K562 (cell line): ENCODE measurements around the gene RUNDC3A. TPM values are rescaled to one million over a fixed set of nuclear protein-coding genes. Genes with fewer than 3 reads are reported as not detected.

ENCODE experiments used
- ADNP ChIP-seq: fragments of 200-800 bp; sonication (Bioruptor generic); IDR thresholded peaks from 2 replicates; pipeline ENCODE4 v1.6.1; 2016; ENCODE audit warnings: missing genetic modification characterization, missing compliant biosample characterization
- ARID1B ChIP-seq: fragments of 450-650 bp; IDR thresholded peaks from 2 replicates; pipeline ENCODE4 v1.6.1; 2016; ENCODE audit warnings: antibody characterized with exemption, mild to moderate bottlenecking, inconsistent platforms
- BHLHE40 ChIP-seq: IDR thresholded peaks from 2 replicates; pipeline ENCODE4 v1.6.1; 2011; ENCODE audit warnings: low read length, improper control_type of control experiment
- BRCA1 ChIP-seq, 2 experiments: fragments of 450-650 bp in 1 of 2; sonication (generic) in 1 of 2; formaldehyde crosslinking in 1 of 2; IDR thresholded peaks; 2 replicates each; pipeline versions ENCODE4 v1.5.0 to v1.6.1; 2017 to 2020; ENCODE audit warnings: mild to moderate bottlenecking in 1 of 2, missing genetic modification reagents in 1 of 2
- CTBP1 ChIP-seq: fragments of 450-650 bp; IDR thresholded peaks from 2 replicates; pipeline ENCODE4 v1.6.1; 2016; ENCODE audit warnings: borderline replicate concordance
- DMBX1 ChIP-seq: fragments of 250-450 bp; sonication (Bioruptor Pico); IDR thresholded peaks from 2 replicates; pipeline ENCODE4 v1.8.0; 2022; ENCODE audit warnings: inconsistent platforms, mild to moderate bottlenecking, moderate library complexity, borderline replicate concordance
- ESRRA ChIP-seq: fragments of 450-650 bp; IDR thresholded peaks from 2 replicates; pipeline ENCODE4 v1.6.1; 2014; ENCODE audit warnings: low read depth, mild to moderate bottlenecking, moderate library complexity, borderline replicate concordance
- ETV1 ChIP-seq: fragments of 450-650 bp; conservative IDR thresholded peaks from 2 replicates; pipeline ENCODE4 v1.6.1; 2016; ENCODE audit warnings: missing genetic modification characterization, control low read depth, low read depth, missing compliant biosample characterization
- JUND ChIP-seq, 2 experiments: IDR thresholded peaks; 2 replicates in 1 of 2; 3 replicates in 1 of 2; pipeline ENCODE4 v1.6.1; 2011; ENCODE audit warnings: borderline replicate concordance in 2 of 2, low read depth in 2 of 2, low read length in 2 of 2, improper control_type of control experiment in 1 of 2, missing biosample characterization in 1 of 2, missing genetic modification characterization in 1 of 2, missing genetic modification reagents in 1 of 2
- KDM4B ChIP-seq, 2 experiments: fragments of 450-650 bp in 1 of 2; sonication (generic) in 1 of 2; IDR thresholded peaks; 2 replicates each; pipeline ENCODE4 v1.6.1; 2016 to 2017; ENCODE audit warnings: borderline replicate concordance in 2 of 2, antibody characterized with exemption in 1 of 2, low read depth in 1 of 2, mild to moderate bottlenecking in 1 of 2
- MTA1 ChIP-seq: fragments of 450-650 bp; IDR thresholded peaks from 2 replicates; pipeline ENCODE4 v1.6.1; 2017; ENCODE audit warnings: borderline replicate concordance
- NFIC ChIP-seq: fragments of 450-650 bp; IDR thresholded peaks from 2 replicates; pipeline ENCODE4 v1.6.1; 2017; ENCODE audit warnings: mild to moderate bottlenecking, inconsistent platforms
- NRF1 ChIP-seq, 2 experiments: fragments of 450-650 bp; IDR thresholded peaks in 1 of 2; conservative IDR thresholded peaks in 1 of 2; 2 replicates each; pipeline ENCODE4 v1.6.1; 2014; ENCODE audit warnings: mild to moderate bottlenecking in 2 of 2
- RAD21 ChIP-seq, 2 experiments: fragments of 250-450 bp in 1 of 2; fragments of 450-650 bp in 1 of 2; sonication (Bioruptor Pico) in 1 of 2; formaldehyde crosslinking in 1 of 2; IDR thresholded peaks in 1 of 2; conservative IDR thresholded peaks in 1 of 2; 2 replicates each; pipeline versions ENCODE4 v1.4.0 to v1.8.0; 2020 to 2022; ENCODE audit warnings: mild to moderate bottlenecking in 2 of 2, moderate library complexity in 1 of 2
- RB1 ChIP-seq: fragments of 450-650 bp; IDR thresholded peaks from 2 replicates; pipeline ENCODE4 v1.6.1; 2017; ENCODE audit warnings: low read depth, mild to moderate bottlenecking
- RBFOX2 ChIP-seq: fragments of 200-400 bp; formaldehyde crosslinking; IDR thresholded peaks from 2 replicates; pipeline ENCODE4 v1.6.1; 2017; ENCODE audit warnings: low read depth, mild to moderate bottlenecking, low read length, moderate library complexity
- ZFP36 ChIP-seq: fragments of 150-350 bp; IDR thresholded peaks from 2 replicates; pipeline ENCODE4 v1.6.1; 2018; ENCODE audit warnings: low read length, low read depth; ENCODE audit not compliant: partially characterized antibody
- polyA plus RNA-seq, 8 experiments: library from polyadenylated mRNA; depleted of rRNA in 4 of 8; stranded (reverse) in 5 of 8; unstranded in 3 of 8; fragments of >200 nt; fragmentation: Nextera tagmentation in 2 of 8; fragmentation: Illumina TruSeq in 1 of 8; extraction: Ambion mirVana in 2 of 8; extraction: Trizol in 1 of 8; gene quantifications; 2 replicates each; pipeline versions ENCODE4 v1.2.1 to v1.2.3, GENCODE V29; 2011 to 2014; ENCODE audit warnings: inconsistent platforms in 1 of 8, missing spikeins in 1 of 8
- total RNA-seq, 7 experiments: library from RNA; depleted of rRNA in 6 of 7; stranded (reverse); fragments of >200 nt in 6 of 7; fragmentation: Illumina TruSeq in 2 of 7; extraction: Trizol in 2 of 7; gene quantifications; 2 replicates each; pipeline versions ENCODE4 v1.2.1 to v1.2.3, GENCODE V29; 2011 to 2021; ENCODE audit warnings: low replicate concordance in 1 of 7
- TF ChIP-seq, protein P1 (sequence below), 2 experiments: fragments of 150-350 bp in 1 of 2; IDR thresholded peaks; 2 replicates each; pipeline ENCODE4 v1.6.1; 2012 to 2016; ENCODE audit warnings: low read depth in 2 of 2, low read length in 2 of 2, mild to moderate bottlenecking in 1 of 2, moderate library complexity in 1 of 2
- TF ChIP-seq, protein P2 (sequence below), 2 experiments: IDR thresholded peaks; 2 replicates each; pipeline ENCODE4 v1.6.1; 2012; ENCODE audit warnings: improper control_type of control experiment in 2 of 2, low read depth in 2 of 2, low read length in 2 of 2, borderline replicate concordance in 1 of 2

The RUNDC3A gene
- total and polyA plus RNA-seq, 9 of the 15 experiments (the other 6 are each of a cell fraction or from before 2014, with no cell fraction given), result not detected

DNA sequence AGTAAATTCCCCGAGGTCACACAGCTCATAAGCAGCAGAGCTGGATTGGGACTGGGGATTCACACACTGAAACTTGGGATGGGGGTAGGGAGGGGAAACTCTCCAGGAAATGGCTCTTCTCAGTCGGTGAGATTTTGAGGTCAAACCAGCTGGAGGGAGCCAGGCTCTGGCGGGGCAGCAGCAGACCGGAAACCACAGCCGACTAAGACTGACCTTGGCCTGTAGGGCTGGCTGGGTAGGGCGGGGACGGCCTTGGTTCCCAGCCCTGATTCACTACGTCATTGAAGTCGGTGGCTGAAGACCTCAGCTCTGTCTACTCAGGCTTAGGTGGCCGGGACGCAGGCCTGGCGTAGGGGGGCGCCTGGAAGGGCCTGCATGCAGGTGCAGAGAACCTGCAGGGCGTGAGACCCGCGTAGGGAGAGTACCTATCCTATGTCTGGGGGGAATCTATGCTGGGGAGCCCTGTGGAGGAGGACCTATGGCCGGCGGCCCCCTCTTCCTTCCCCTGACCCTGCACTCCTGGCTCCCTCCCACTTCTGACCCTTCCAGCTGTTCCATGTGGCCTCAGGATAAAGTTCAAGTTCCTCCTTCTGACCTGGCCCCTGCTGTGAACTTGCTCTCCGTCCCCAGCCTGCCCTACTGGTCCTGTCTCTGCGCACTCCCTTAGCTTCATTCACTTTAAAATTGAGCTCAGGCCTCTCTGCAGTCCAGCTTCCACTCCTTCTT, 28.6 kb upstream of the RUNDC3A start (continued):
- TF ChIP-seq, protein P1, sequence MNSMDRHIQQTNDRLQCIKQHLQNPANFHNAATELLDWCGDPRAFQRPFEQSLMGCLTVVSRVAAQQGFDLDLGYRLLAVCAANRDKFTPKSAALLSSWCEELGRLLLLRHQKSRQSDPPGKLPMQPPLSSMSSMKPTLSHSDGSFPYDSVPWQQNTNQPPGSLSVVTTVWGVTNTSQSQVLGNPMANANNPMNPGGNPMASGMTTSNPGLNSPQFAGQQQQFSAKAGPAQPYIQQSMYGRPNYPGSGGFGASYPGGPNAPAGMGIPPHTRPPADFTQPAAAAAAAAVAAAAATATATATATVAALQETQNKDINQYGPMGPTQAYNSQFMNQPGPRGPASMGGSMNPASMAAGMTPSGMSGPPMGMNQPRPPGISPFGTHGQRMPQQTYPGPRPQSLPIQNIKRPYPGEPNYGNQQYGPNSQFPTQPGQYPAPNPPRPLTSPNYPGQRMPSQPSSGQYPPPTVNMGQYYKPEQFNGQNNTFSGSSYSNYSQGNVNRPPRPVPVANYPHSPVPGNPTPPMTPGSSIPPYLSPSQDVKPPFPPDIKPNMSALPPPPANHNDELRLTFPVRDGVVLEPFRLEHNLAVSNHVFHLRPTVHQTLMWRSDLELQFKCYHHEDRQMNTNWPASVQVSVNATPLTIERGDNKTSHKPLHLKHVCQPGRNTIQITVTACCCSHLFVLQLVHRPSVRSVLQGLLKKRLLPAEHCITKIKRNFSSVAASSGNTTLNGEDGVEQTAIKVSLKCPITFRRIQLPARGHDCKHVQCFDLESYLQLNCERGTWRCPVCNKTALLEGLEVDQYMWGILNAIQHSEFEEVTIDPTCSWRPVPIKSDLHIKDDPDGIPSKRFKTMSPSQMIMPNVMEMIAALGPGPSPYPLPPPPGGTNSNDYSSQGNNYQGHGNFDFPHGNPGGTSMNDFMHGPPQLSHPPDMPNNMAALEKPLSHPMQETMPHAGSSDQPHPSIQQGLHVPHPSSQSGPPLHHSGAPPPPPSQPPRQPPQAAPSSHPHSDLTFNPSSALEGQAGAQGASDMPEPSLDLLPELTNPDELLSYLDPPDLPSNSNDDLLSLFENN (IDR thresholded peaks at IDR 0.05; ENCODE audit: low read depth in 2 of 2, low read length in 2 of 2), result no peak
- TF ChIP-seq ARID1B (0 out of 2 replicates have a peak, but pooled peaks have one; percentile 16), BRCA1 (IDR thresholded peaks at IDR 0.05) (no peak), BRCA1 (CRISPR knock-in tag; IDR thresholded peaks at IDR 0.05) (no peak), MTA1 (0 out of 2 replicates have a peak, but pooled peaks have one; percentile 16), RBFOX2 (peak; percentile 70), CTBP1 (peak; percentile 55; the same call in 1 of the 2 replicates), ETV1 (tag) (peak; percentile 95), ESRRA (peak; percentile 97), BHLHE40 (peak; percentile 48), NFIC (0 out of 2 replicates have a peak, but pooled peaks have one; percentile 6), JUND (IDR thresholded peaks at IDR 0.05; ENCODE audit: borderline replicate concordance, low read depth, low read length) (peak; percentile 43; the same call in 1 of the 2 replicates), JUND (tag; IDR thresholded peaks at IDR 0.05; ENCODE audit: borderline replicate concordance, low read depth, low read length) (peak; percentile 42; the same call in 1 of the 3 replicates), RAD21 (CRISPR knock-in tag; conservative IDR thresholded peaks at IDR 0.05 in 1 of 2, IDR thresholded peaks at IDR 0.05 in 1 of 2) (no peak; a peak in 2 of 4 replicates), DMBX1 (CRISPR knock-in tag) (peak; percentile 43; the same call in 1 of the 2 replicates), ADNP (tag) (peak; percentile 59; the same call in 1 of the 2 replicates), ZFP36 (peak; percentile 78), RB1 (peak; percentile 43; the same call in 1 of the 2 replicates), KDM4B (IDR thresholded peaks at IDR 0.05; ENCODE audit: borderline replicate concordance in 2 of 2, low read depth in 1 of 2) (0 out of 4 replicates have a peak, but pooled peaks of 1 of the 2 experiments have one; percentile 18), NRF1 (conservative IDR thresholded peaks at IDR 0.05 in 1 of 2, IDR thresholded peaks at IDR 0.05 in 1 of 2) (peak; percentile 50 to 51; a peak in 2 of 4 replicates)
- TF ChIP-seq, protein P2, sequence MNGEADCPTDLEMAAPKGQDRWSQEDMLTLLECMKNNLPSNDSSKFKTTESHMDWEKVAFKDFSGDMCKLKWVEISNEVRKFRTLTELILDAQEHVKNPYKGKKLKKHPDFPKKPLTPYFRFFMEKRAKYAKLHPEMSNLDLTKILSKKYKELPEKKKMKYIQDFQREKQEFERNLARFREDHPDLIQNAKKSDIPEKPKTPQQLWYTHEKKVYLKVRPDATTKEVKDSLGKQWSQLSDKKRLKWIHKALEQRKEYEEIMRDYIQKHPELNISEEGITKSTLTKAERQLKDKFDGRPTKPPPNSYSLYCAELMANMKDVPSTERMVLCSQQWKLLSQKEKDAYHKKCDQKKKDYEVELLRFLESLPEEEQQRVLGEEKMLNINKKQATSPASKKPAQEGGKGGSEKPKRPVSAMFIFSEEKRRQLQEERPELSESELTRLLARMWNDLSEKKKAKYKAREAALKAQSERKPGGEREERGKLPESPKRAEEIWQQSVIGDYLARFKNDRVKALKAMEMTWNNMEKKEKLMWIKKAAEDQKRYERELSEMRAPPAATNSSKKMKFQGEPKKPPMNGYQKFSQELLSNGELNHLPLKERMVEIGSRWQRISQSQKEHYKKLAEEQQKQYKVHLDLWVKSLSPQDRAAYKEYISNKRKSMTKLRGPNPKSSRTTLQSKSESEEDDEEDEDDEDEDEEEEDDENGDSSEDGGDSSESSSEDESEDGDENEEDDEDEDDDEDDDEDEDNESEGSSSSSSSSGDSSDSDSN (IDR thresholded peaks at IDR 0.05; ENCODE audit: borderline replicate concordance in 1 of 2, low read depth in 2 of 2, low read length in 2 of 2), result peak; percentile 41 to 91; a peak in 3 of 4 replicates
